Left renal cortex interstitium (tissue), 4 donors: ENCODE data around the gene GPHN. TPM values are rescaled to one million over a fixed set of nuclear protein-coding genes. Genes with fewer than 3 reads are reported as not detected.

Experiments
- DNase-seq, 4 donors: peaks; one replicate each; pipeline ENCODE4 v3.0.0-alpha.2; 2013; ENCODE audit warnings: low read depth in 4 of 4, low spot score in 2 of 4, missing footprints in 1 of 4
- polyA plus RNA-seq, 4 donors: library from polyadenylated mRNA; unstranded; fragments of 120-200 nt; gene quantifications; one replicate each; pipeline ENCODE4 v1.2.1, GENCODE V29; 2013; ENCODE audit not compliant: insufficient read length in 4 of 4

Gene GPHN
- polyA plus RNA-seq, 4 donors, result 57.2 to 77.2 (median 68.4) TPM

- DNase-seq, result no peak
Observed at GRCh38 chr14:66595394-66595793, 87.4 kb downstream of the GPHN start.

- DNase-seq, result no peak
Observed at GRCh38 chr14:66596241-66596985, 88.5 kb downstream of the GPHN start.

- DNase-seq, result no peak
Observed at GRCh38 chr14:66600416-66600815, 92.5 kb downstream of the GPHN start.

GRCh38 chr14:66601932-66602578 is 94.1 kb downstream of the GPHN start:
- no peak for DNase-seq

- DNase-seq, result no peak
Observed at GRCh38 chr14:66603945-66604344, 96.0 kb downstream of the GPHN start.

- no peak for DNase-seq
Observed at GRCh38 chr14:66606826-66607225, 98.9 kb downstream of the GPHN start.

GRCh38 chr14:66610154-66610563 is 102.2 kb downstream of the GPHN start:
- DNase-seq, result no peak

GRCh38 chr14:66613344-66613743 is 105.4 kb downstream of the GPHN start:
- no peak for DNase-seq

GRCh38 chr14:66619952-66620351 is 112.0 kb downstream of the GPHN start:
- no peak for DNase-seq

GRCh38 chr14:66623838-66624237 is 115.9 kb downstream of the GPHN start:
- DNase-seq, result no peak

- peak in 3 of 4 donors; percentile 14 to 31 (median 17) for DNase-seq
Observed at GRCh38 chr14:66624336-66624937, 116.5 kb downstream of the GPHN start.

- DNase-seq, result no peak
Observed at GRCh38 chr14:66628636-66629035, 120.7 kb downstream of the GPHN start.

- no peak for DNase-seq
Observed at GRCh38 chr14:66629499-66629898, 121.6 kb downstream of the GPHN start.

GRCh38 chr14:66634876-66635275 is 126.9 kb downstream of the GPHN start:
- DNase-seq, result no peak

- no peak for DNase-seq
Observed at GRCh38 chr14:66635435-66635834, 127.5 kb downstream of the GPHN start.

- DNase-seq, result no peak
Observed at GRCh38 chr14:66636240-66636639, 128.3 kb downstream of the GPHN start.

GRCh38 chr14:66638689-66639088 is 130.7 kb downstream of the GPHN start:
- DNase-seq, result no peak

- DNase-seq, result no peak
Observed at GRCh38 chr14:66641861-66642635, 134.1 kb downstream of the GPHN start.

GRCh38 chr14:66643344-66643743 is 135.4 kb downstream of the GPHN start:
- no peak for DNase-seq

GRCh38 chr14:66645716-66646115 is 137.8 kb downstream of the GPHN start:
- no peak for DNase-seq

- DNase-seq, result no peak
Observed at GRCh38 chr14:66649498-66649897, 141.6 kb downstream of the GPHN start.
